ENCODE data around the gene CALHM2.

The CALHM2 gene

GRCh38 chr10:103454026-103454425, 1.9 kb upstream of the CALHM2 start:
- no peaks in the 10 kb centered on the region for H3K9me3 ChIP-seq (ENCODE audit: insufficient read depth, low read length)
- H3K9ac ChIP-seq (ENCODE audit: insufficient read length, low read depth) = no peak overlapping the region
- H3K36me3 ChIP-seq (ENCODE audit: insufficient read depth, insufficient read length, low read length) = peaks cover 16% of the 10 kb centered on the region
- peaks cover 12% of the 10 kb centered on the region for H3K4me1 ChIP-seq (ENCODE audit: insufficient read depth, insufficient read length)
- no peak overlapping the region for H3K4me3 ChIP-seq (ENCODE audit: insufficient read length, low read depth)
- TF ChIP-seq SUZ12 (IDR thresholded peaks at IDR 0.05; ENCODE audit: extremely low read depth, insufficient read depth, insufficient read length) (no peak), YY1 (IDR thresholded peaks at IDR 0.05; ENCODE audit: insufficient read depth, insufficient read length) (no peak), ZNF274 (IDR thresholded peaks at IDR 0.05; ENCODE audit: low read depth, low read length) (no peak)
- no peak for DNase-seq (ENCODE audit: low read depth, low spot score)
- H3K27me3 ChIP-seq (ENCODE audit: insufficient read depth, insufficient read length) = no peaks in the 10 kb centered on the region

GRCh38 chr10:103452506-103453230, 498 bp upstream of the CALHM2 start:
- no peaks in the 10 kb centered on the region for H3K27me3 ChIP-seq (ENCODE audit: insufficient read depth, insufficient read length)
- no peaks in the 10 kb centered on the region for H3K9me3 ChIP-seq (ENCODE audit: insufficient read depth, low read length)
- H3K4me3 ChIP-seq (ENCODE audit: insufficient read length, low read depth) = peak overlapping the region; percentile 24
- peak overlapping the region; percentile 61 for H3K9ac ChIP-seq (ENCODE audit: insufficient read length, low read depth)
- H3K4me1 ChIP-seq (ENCODE audit: insufficient read depth, insufficient read length) = peaks cover 12% of the 10 kb centered on the region
- TF ChIP-seq ZNF274 (IDR thresholded peaks at IDR 0.05; ENCODE audit: low read depth, low read length) = no peak
- TF ChIP-seq SUZ12 (IDR thresholded peaks at IDR 0.05; ENCODE audit: extremely low read depth, insufficient read depth, insufficient read length) = no peak
- no peak for TF ChIP-seq YY1 (IDR thresholded peaks at IDR 0.05; ENCODE audit: insufficient read depth, insufficient read length)
- DNase-seq (ENCODE audit: low read depth, low spot score) = no peak
- peaks cover 20% of the 10 kb centered on the region for H3K36me3 ChIP-seq (ENCODE audit: insufficient read depth, insufficient read length, low read length)

GRCh38 chr10:103451091-103451813, 918 bp downstream of the CALHM2 start:
- H3K4me1 ChIP-seq (ENCODE audit: insufficient read depth, insufficient read length) = peaks cover 12% of the 10 kb centered on the region
- TF ChIP-seq YY1 (IDR thresholded peaks at IDR 0.05; ENCODE audit: insufficient read depth, insufficient read length) (no peak), SUZ12 (IDR thresholded peaks at IDR 0.05; ENCODE audit: extremely low read depth, insufficient read depth, insufficient read length) (no peak), ZNF274 (IDR thresholded peaks at IDR 0.05; ENCODE audit: low read depth, low read length) (no peak)
- no peaks in the 10 kb centered on the region for H3K27me3 ChIP-seq (ENCODE audit: insufficient read depth, insufficient read length)
- peaks cover 34% of the 10 kb centered on the region for H3K36me3 ChIP-seq (ENCODE audit: insufficient read depth, insufficient read length, low read length)
- H3K9me3 ChIP-seq (ENCODE audit: insufficient read depth, low read length) = no peaks in the 10 kb centered on the region
- peak overlapping the region; percentile 70 for H3K9ac ChIP-seq (ENCODE audit: insufficient read length, low read depth)
- peak overlapping the region; percentile 43 for H3K4me3 ChIP-seq (ENCODE audit: insufficient read length, low read depth)
- no peak for DNase-seq (ENCODE audit: low read depth, low spot score)

- Histone ChIP-seq H3K4me3 (ENCODE audit: insufficient read length, low read depth) (no peak overlapping the region), H3K9ac (ENCODE audit: insufficient read length, low read depth) (no peak overlapping the region), H3K4me1 (ENCODE audit: insufficient read depth, insufficient read length) (peaks cover 12% of the 10 kb centered on the region)
Measured at GRCh38 chr10:103450201-103450695, 1.9 kb downstream of the CALHM2 start.

GRCh38 chr10:103449208-103450144, 2.7 kb downstream of the CALHM2 start:
- Histone ChIP-seq H3K36me3 (ENCODE audit: insufficient read depth, insufficient read length, low read length) (peaks cover 52% of the 10 kb centered on the region), H3K27me3 (ENCODE audit: insufficient read depth, insufficient read length) (no peaks in the 10 kb centered on the region), H3K4me3 (ENCODE audit: insufficient read length, low read depth) (no peak overlapping the region), H3K4me1 (ENCODE audit: insufficient read depth, insufficient read length) (peaks cover 12% of the 10 kb centered on the region), H3K9me3 (ENCODE audit: insufficient read depth, low read length) (no peaks in the 10 kb centered on the region), H3K9ac (ENCODE audit: insufficient read length, low read depth) (no peak overlapping the region)
- TF ChIP-seq SUZ12 (IDR thresholded peaks at IDR 0.05; ENCODE audit: extremely low read depth, insufficient read depth, insufficient read length) (no peak), YY1 (IDR thresholded peaks at IDR 0.05; ENCODE audit: insufficient read depth, insufficient read length) (no peak), ZNF274 (IDR thresholded peaks at IDR 0.05; ENCODE audit: low read depth, low read length) (no peak)
- no peak for DNase-seq (ENCODE audit: low read depth, low spot score)

More at GRCh38 chr10:103450201-103450695, 1.9 kb downstream of the CALHM2 start:
- DNase-seq (ENCODE audit: low read depth, low spot score) = no peak
- H3K9me3 ChIP-seq (ENCODE audit: insufficient read depth, low read length) = no peaks in the 10 kb centered on the region
- H3K36me3 ChIP-seq (ENCODE audit: insufficient read depth, insufficient read length, low read length) = peaks cover 44% of the 10 kb centered on the region
- no peaks in the 10 kb centered on the region for H3K27me3 ChIP-seq (ENCODE audit: insufficient read depth, insufficient read length)
- TF ChIP-seq ZNF274 (IDR thresholded peaks at IDR 0.05; ENCODE audit: low read depth, low read length) (no peak), YY1 (IDR thresholded peaks at IDR 0.05; ENCODE audit: insufficient read depth, insufficient read length) (no peak), SUZ12 (IDR thresholded peaks at IDR 0.05; ENCODE audit: extremely low read depth, insufficient read depth, insufficient read length) (no peak)

GRCh38 chr10:103448746-103449145, 3.4 kb downstream of the CALHM2 start:
- DNase-seq (ENCODE audit: low read depth, low spot score) = no peak
- no peak overlapping the region for H3K4me3 ChIP-seq (ENCODE audit: insufficient read length, low read depth)

More at GRCh38 chr10:103448746-103449145, 3.4 kb downstream of the CALHM2 start:
- H3K4me1 ChIP-seq (ENCODE audit: insufficient read depth, insufficient read length) = peaks cover 12% of the 10 kb centered on the region
- H3K9me3 ChIP-seq (ENCODE audit: insufficient read depth, low read length) = no peaks in the 10 kb centered on the region
- H3K27me3 ChIP-seq (ENCODE audit: insufficient read depth, insufficient read length) = no peaks in the 10 kb centered on the region
- H3K9ac ChIP-seq (ENCODE audit: insufficient read length, low read depth) = no peak overlapping the region
- peaks cover 59% of the 10 kb centered on the region for H3K36me3 ChIP-seq (ENCODE audit: insufficient read depth, insufficient read length, low read length)
- TF ChIP-seq SUZ12 (IDR thresholded peaks at IDR 0.05; ENCODE audit: extremely low read depth, insufficient read depth, insufficient read length) (no peak), YY1 (IDR thresholded peaks at IDR 0.05; ENCODE audit: insufficient read depth, insufficient read length) (no peak), ZNF274 (IDR thresholded peaks at IDR 0.05; ENCODE audit: low read depth, low read length) (no peak)

Measured in NT2/D1 (cell line).